ENCODE measurements around the gene QPCTL.

DNA sequence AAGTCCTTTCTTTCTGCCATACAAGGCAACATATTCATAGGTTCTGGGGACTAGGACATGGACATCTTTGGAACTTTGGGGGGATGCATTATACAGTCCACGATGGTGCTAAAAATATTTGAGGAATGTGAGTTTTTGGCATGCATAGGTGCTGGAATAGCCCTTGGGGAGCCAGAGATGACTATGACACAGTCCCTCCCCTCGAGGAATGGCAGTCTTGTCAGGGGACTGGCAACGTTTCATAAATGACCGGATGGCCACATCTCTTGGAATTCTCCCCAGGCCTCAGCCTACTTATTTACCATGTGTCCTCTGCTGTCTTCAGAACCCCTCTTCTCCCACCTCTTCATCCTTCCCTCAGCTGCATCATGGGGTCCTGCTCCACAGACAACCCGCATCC lies 54.4 kb downstream of the QPCTL start:
- TF ChIP-seq, protein P1, sequence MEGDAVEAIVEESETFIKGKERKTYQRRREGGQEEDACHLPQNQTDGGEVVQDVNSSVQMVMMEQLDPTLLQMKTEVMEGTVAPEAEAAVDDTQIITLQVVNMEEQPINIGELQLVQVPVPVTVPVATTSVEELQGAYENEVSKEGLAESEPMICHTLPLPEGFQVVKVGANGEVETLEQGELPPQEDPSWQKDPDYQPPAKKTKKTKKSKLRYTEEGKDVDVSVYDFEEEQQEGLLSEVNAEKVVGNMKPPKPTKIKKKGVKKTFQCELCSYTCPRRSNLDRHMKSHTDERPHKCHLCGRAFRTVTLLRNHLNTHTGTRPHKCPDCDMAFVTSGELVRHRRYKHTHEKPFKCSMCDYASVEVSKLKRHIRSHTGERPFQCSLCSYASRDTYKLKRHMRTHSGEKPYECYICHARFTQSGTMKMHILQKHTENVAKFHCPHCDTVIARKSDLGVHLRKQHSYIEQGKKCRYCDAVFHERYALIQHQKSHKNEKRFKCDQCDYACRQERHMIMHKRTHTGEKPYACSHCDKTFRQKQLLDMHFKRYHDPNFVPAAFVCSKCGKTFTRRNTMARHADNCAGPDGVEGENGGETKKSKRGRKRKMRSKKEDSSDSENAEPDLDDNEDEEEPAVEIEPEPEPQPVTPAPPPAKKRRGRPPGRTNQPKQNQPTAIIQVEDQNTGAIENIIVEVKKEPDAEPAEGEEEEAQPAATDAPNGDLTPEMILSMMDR (IDR thresholded peaks at IDR 0.05) = no peak
- TF ChIP-seq EZH2 (IDR thresholded peaks at IDR 0.05; ENCODE audit: borderline replicate concordance, insufficient read depth, low read depth, low read length, poor library complexity, severe bottlenecking) = no peak

All from B cell (primary cell).